Measurements from ENCODE around the gene IKBIP. TPM values are rescaled to one million over a fixed set of nuclear protein-coding genes. Genes with fewer than 3 reads are reported as not detected.

IKBIP gene
- total RNA-seq: 10 to 100 TPM; 17.2 to 20.4 TPM

- Mint-ChIP-seq H3K27me3 (ENCODE audit: low read depth) (no peaks in the 10 kb centered on the region), H3K9me3 (no peaks in the 10 kb centered on the region), H3K4me3 (peak within 1 kb of the TSS; percentile 97 to 100), H3K27ac (peak within 1 kb of the TSS; percentile 93), H3K4me1 (ENCODE audit: low read depth) (peaks cover 31% of the 10 kb centered on the region), H3K36me3 (ENCODE audit: insufficient read depth in 2 of 2) (peaks cover 6 to 7% of the 10 kb centered on the region in 2 donors)
- DNase-seq (peak; percentile 97 to 98), ATAC-seq (replicated peaks in 1 of 2) (peak; percentile 90 to 94)
These were observed at the start of gene IKBIP, which contains the start of gene APAF1 for GRCh38 chr12:98644712-98645571. TSS of gene IKBIP (minus strand) at chr12:98644788. CDS start at chr12:98644701, 87 bp downstream. TSS of gene APAF1 (plus strand) at chr12:98645290. CDS start at chr12:98648360, 3,070 bp downstream.

DNA sequence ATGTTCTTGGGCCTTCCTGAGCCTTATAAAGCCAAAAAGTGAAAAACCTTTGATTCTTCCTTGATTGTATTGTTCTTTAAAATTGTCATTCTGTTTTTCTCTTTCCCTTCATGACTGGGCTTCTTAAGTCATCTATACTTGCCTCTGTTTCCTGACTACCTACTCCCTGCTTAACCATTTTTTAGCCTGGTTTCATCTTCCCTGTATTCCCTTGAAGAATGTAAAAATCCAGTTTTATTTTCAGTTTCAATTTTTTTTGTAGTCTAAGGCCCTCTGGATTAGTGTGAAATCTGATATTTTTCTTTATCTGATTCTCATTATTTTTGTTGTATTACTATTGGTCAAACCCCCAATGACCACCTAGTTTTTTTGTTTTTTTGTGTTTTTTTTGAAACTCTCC, 46.8 kb upstream of the IKBIP start:
- Mint-ChIP-seq H3K4me1 (ENCODE audit: low read depth) (no peaks in the 10 kb centered on the region), H3K9me3 (no peaks in the 10 kb centered on the region), H3K27me3 (ENCODE audit: low read depth) (no peaks in the 10 kb centered on the region), H3K36me3 (ENCODE audit: insufficient read depth in 2 of 2) (peaks cover 6 to 18% of the 10 kb centered on the region in 2 donors), H3K4me3 (no peak overlapping the region), H3K27ac (peak overlapping the region; percentile 34)
- no peak for ATAC-seq (replicated peaks in 1 of 2)
- no peak for DNase-seq

DNA sequence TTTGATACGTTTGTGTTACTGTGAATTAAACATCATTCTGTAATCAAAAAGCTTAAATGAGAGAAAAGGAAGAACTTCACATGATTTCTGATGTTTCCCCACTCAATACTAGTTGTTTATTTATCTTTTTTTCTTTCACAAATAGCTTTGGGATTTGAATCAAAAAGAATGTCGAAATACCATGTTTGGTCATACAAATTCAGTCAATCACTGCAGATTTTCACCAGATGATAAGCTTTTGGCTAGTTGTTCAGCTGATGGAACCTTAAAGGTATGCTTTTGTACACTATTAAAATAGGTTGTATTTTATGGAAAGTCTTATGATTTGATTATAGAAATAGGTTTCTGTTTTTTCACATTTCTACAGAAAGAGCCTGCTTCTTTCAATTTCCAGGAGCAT, 42.0 kb upstream of the IKBIP start:
- H3K4me1 Mint-ChIP-seq (ENCODE audit: low read depth): no peaks in the 10 kb centered on the region
- ATAC-seq (replicated peaks in 1 of 2): no peak
- DNase-seq: no peak
- no peaks in the 10 kb centered on the region for H3K9me3 Mint-ChIP-seq
- H3K27me3 Mint-ChIP-seq (ENCODE audit: low read depth): no peaks in the 10 kb centered on the region
- H3K27ac Mint-ChIP-seq: no peak overlapping the region
- peaks cover under 1 to 19% of the 10 kb centered on the region in 2 donors for H3K36me3 Mint-ChIP-seq (ENCODE audit: insufficient read depth in 2 of 2)
- H3K4me3 Mint-ChIP-seq: no peak overlapping the region

- H3K27me3 Mint-ChIP-seq (ENCODE audit: low read depth): no peaks in the 10 kb centered on the region
- no peaks in the 10 kb centered on the region for H3K4me1 Mint-ChIP-seq (ENCODE audit: low read depth)
- no peak overlapping the region for H3K27ac Mint-ChIP-seq
- H3K9me3 Mint-ChIP-seq: no peaks in the 10 kb centered on the region
- H3K36me3 Mint-ChIP-seq (ENCODE audit: insufficient read depth in 2 of 2): peaks cover 0 to 18% of the 10 kb centered on the region in 2 donors
- ATAC-seq (replicated peaks in 1 of 2) (no peak), DNase-seq (no peak)
- no peak overlapping the region for H3K4me3 Mint-ChIP-seq
These were observed 39.6 kb upstream of the IKBIP start for GRCh38 chr12:98684199-98684598.

- Mint-ChIP-seq H3K27ac (no peak overlapping the region), H3K27me3 (ENCODE audit: low read depth) (no peaks in the 10 kb centered on the region), H3K4me3 (no peak overlapping the region), H3K9me3 (no peaks in the 10 kb centered on the region), H3K4me1 (ENCODE audit: low read depth) (no peaks in the 10 kb centered on the region), H3K36me3 (ENCODE audit: insufficient read depth in 2 of 2) (peaks cover 0 to 12% of the 10 kb centered on the region in 2 donors)
- no peak for DNase-seq
- no peak for ATAC-seq (replicated peaks in 1 of 2)
These were observed 35.0 kb upstream of the IKBIP start for GRCh38 chr12:98679611-98680005.

DNA sequence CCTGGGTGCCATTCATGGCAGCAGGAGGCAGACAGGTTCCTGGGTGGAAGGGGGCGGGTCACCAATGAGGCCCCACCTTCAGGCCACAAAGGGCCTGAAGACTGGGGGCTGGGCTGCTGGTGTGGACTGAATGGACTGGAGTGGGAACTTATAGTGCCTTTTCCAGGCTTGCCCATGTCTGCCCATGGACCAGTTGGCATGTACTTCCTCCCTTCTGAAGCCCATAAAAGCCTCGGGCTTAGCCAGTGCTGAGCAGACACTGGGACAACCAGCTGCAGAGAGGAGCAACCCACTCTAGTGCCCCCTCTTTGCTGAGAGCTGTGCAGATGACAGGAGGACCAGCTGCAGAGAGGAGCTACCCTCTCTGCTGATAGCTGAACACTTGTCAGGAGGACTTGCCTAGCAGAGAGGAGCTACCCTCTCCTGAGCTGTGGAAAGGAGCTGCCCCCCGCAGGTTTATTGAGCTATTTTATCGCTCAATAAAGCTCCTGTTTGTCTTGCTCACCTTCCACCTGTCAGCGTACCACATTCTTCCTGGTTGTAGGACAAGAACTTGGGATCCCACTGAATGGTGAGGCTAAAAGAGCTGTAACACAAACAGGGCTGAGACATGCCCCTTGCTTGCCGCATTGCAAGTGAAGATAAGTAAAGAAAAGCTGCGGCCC, 34.5 kb upstream of the IKBIP start:
- H3K27me3 Mint-ChIP-seq (ENCODE audit: low read depth): no peaks in the 10 kb centered on the region
- peaks cover 0 to 10% of the 10 kb centered on the region in 2 donors for H3K36me3 Mint-ChIP-seq (ENCODE audit: insufficient read depth in 2 of 2)
- H3K27ac Mint-ChIP-seq: no peak overlapping the region
- no peak overlapping the region for H3K4me3 Mint-ChIP-seq
- ATAC-seq (replicated peaks in 1 of 2) (no peak), DNase-seq (no peak)
- no peaks in the 10 kb centered on the region for H3K9me3 Mint-ChIP-seq
- H3K4me1 Mint-ChIP-seq (ENCODE audit: low read depth): no peaks in the 10 kb centered on the region

GRCh38 chr12:98678236-98678945, 33.8 kb upstream of the IKBIP start:
- Mint-ChIP-seq H3K36me3 (ENCODE audit: insufficient read depth in 2 of 2) (peaks cover 0 to 7% of the 10 kb centered on the region in 2 donors), H3K27me3 (ENCODE audit: low read depth) (no peaks in the 10 kb centered on the region), H3K27ac (no peak overlapping the region), H3K4me1 (ENCODE audit: low read depth) (no peaks in the 10 kb centered on the region), H3K9me3 (no peaks in the 10 kb centered on the region), H3K4me3 (no peak overlapping the region)
- ATAC-seq (replicated peaks in 1 of 2): no peak
- no peak for DNase-seq

DNA sequence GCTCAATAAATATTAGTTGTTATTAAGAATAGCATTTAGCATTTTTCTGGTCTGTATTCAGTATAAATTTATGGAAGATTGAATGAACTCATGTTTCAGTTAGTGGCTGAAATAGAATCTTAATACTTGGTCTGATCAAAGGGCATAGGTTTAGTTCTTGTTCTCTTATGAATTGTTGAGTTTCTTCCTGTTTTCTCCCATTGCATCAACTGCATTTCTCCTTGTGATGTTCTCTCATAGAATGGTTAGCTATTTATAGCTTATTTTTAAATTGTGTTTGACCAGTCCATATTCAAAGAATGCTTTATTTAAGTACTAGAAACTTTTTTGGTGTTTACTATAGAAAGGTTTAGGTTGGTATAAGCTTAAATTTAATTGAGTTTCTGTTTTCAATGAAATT, 30.3 kb upstream of the IKBIP start:
- no peak overlapping the region for H3K27ac Mint-ChIP-seq
- H3K4me3 Mint-ChIP-seq: no peak overlapping the region
- H3K36me3 Mint-ChIP-seq (ENCODE audit: insufficient read depth in 2 of 2): peaks cover 0 to 9% of the 10 kb centered on the region in 2 donors
- DNase-seq (no peak), ATAC-seq (replicated peaks in 1 of 2) (no peak)
- no peaks in the 10 kb centered on the region for H3K9me3 Mint-ChIP-seq
- H3K4me1 Mint-ChIP-seq (ENCODE audit: low read depth): peaks cover 6% of the 10 kb centered on the region
- H3K27me3 Mint-ChIP-seq (ENCODE audit: low read depth): no peaks in the 10 kb centered on the region

GRCh38 chr12:98671459-98671858, 26.9 kb upstream of the IKBIP start:
- peaks cover 9% of the 10 kb centered on the region for H3K4me1 Mint-ChIP-seq (ENCODE audit: low read depth)
- H3K9me3 Mint-ChIP-seq: no peaks in the 10 kb centered on the region
- no peak overlapping the region for H3K27ac Mint-ChIP-seq
- DNase-seq: no peak
- H3K4me3 Mint-ChIP-seq: no peak overlapping the region
- ATAC-seq (replicated peaks in 1 of 2): no peak
- H3K36me3 Mint-ChIP-seq (ENCODE audit: insufficient read depth in 2 of 2): peaks cover 6 to 26% of the 10 kb centered on the region in 2 donors
- H3K27me3 Mint-ChIP-seq (ENCODE audit: low read depth): no peaks in the 10 kb centered on the region

DNA sequence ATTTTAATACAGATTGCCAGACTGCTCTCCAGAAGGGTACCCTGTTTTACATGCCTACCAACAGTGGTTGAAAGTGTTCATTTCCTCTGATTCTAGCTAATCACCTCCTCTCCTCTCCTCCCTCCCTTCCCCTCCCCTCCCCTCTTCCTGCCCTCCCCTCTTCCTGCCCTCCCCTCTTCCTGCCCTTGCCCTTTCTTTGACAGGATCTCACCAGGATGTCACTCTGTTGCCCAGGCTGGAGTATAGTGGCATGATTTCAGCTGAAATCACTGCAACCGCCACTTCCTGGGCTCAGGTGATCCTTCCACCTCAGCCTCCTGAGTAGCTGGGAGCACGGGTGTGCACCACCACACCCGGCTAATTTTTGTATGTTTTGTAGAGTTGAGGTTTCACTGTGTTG, 25.2 kb upstream of the IKBIP start:
- Mint-ChIP-seq H3K36me3 (ENCODE audit: insufficient read depth in 2 of 2) (peaks cover 6 to 30% of the 10 kb centered on the region in 2 donors), H3K9me3 (no peaks in the 10 kb centered on the region), H3K27me3 (ENCODE audit: low read depth) (no peaks in the 10 kb centered on the region), H3K27ac (no peak overlapping the region), H3K4me3 (no peak overlapping the region), H3K4me1 (ENCODE audit: low read depth) (peaks cover 9% of the 10 kb centered on the region)
- no peak for ATAC-seq (replicated peaks in 1 of 2)
- no peak for DNase-seq

DNA sequence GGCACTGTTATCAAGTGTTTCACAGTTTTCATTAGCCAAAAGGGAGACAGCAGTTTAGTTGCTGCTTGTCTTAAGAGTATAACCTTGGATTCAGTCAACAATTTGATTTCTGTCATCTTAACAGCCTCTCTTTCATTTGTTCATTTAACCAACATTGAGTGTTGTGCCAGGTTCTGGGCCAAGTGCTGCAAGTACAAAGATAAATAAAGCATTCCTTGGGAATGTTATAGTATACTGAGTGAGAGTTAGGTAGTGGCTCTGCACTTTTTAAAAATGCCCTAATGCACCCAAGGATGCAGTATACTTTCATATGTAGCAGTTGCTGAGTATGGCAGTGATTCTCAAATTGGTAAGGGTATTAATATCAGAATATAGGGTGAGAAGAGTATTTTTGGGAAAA, 15.9 kb upstream of the IKBIP start:
- H3K4me1 Mint-ChIP-seq (ENCODE audit: low read depth): peaks cover 19% of the 10 kb centered on the region
- peaks cover 2 to 15% of the 10 kb centered on the region in 2 donors for H3K36me3 Mint-ChIP-seq (ENCODE audit: insufficient read depth in 2 of 2)
- H3K27me3 Mint-ChIP-seq (ENCODE audit: low read depth): no peaks in the 10 kb centered on the region
- no peak overlapping the region for H3K27ac Mint-ChIP-seq
- ATAC-seq (replicated peaks in 1 of 2) (no peak), DNase-seq (no peak)
- no peak overlapping the region for H3K4me3 Mint-ChIP-seq
- H3K9me3 Mint-ChIP-seq: no peaks in the 10 kb centered on the region

- peak overlapping the region; percentile 11 for H3K27ac Mint-ChIP-seq
- H3K4me3 Mint-ChIP-seq: peak overlapping the region; percentile 37 to 64
- peak; percentile 99 for ATAC-seq (replicated peaks in 1 of 2)
- H3K4me1 Mint-ChIP-seq (ENCODE audit: low read depth): peaks cover 25% of the 10 kb centered on the region
- DNase-seq: peak in 1 of 2 donors; percentile 8
- no peaks in the 10 kb centered on the region for H3K9me3 Mint-ChIP-seq
- peaks cover 2 to 6% of the 10 kb centered on the region in 2 donors for H3K36me3 Mint-ChIP-seq (ENCODE audit: insufficient read depth in 2 of 2)
- H3K27me3 Mint-ChIP-seq (ENCODE audit: low read depth): no peaks in the 10 kb centered on the region
These were observed 11.9 kb upstream of the IKBIP start for GRCh38 chr12:98656289-98657101.

Measured in activated T-cell treated with anti-CD3 and anti-CD28 coated beads, Interleukin-2, amount 50 U/mL, for 72 hours (primary cell).